ENCODE measurements around the gene ATP1A3. TPM values are rescaled to one million over a fixed set of nuclear protein-coding genes. Genes with fewer than 3 reads are reported as not detected.

Gene ATP1A3
- total and polyA plus RNA-seq, 4 donors, result 0.09 to 0.40 (median 0.13) TPM

GRCh38 chr19:41926028-41926762, 67.8 kb downstream of the ATP1A3 start:
- H3K4me3 ChIP-seq, result no peak overlapping the region
- peaks cover 0 to 7% (median 0%) of the 10 kb centered on the region in 4 donors for H3K9me3 ChIP-seq (ENCODE audit: control insufficient read depth in 4 of 4, insufficient read depth in 3 of 4, low read length in 3 of 4)
- H3K36me3 ChIP-seq (ENCODE audit: control insufficient read depth in 4 of 4, insufficient read depth in 4 of 4, low read length in 4 of 4), result no peaks in the 10 kb centered on the region
- H3K4me1 ChIP-seq (ENCODE audit: control insufficient read depth in 5 of 5, insufficient read depth in 5 of 5, low read length in 5 of 5), result peaks cover 0 to 2% (median 0%) of the 10 kb centered on the region in 5 donors
- DNase-seq, result no peak
- peaks cover 5 to 90% (median 77%) of the 10 kb centered on the region in 3 donors for H3K27me3 ChIP-seq (ENCODE audit: control insufficient read depth in 3 of 3, insufficient read depth in 3 of 3, low read length in 2 of 3)
- ATAC-seq (ENCODE audit: insufficient read depth, low FRiP score), result no peak
- TF ChIP-seq CTCF (IDR thresholded peaks at IDR 0.05; ENCODE audit: control extremely low read depth, extremely low read depth), result no peak
- H3K9ac ChIP-seq (ENCODE audit: insufficient read depth in 1 of 2, low read length in 2 of 2), result no peak overlapping the region
- WGBS, 2 donors, result 37 to 49% methylated on average over 27 of the region's 27 CpGs
- no peak overlapping the region for H3K27ac ChIP-seq (ENCODE audit: low read depth in 1 of 2, low read length in 1 of 2)

GRCh38 chr19:41925208-41926003, 68.6 kb downstream of the ATP1A3 start:
- 58 to 59% methylated on average over 7 of the region's 7 CpGs for WGBS, 2 donors
- TF ChIP-seq CTCF (IDR thresholded peaks at IDR 0.05; ENCODE audit: control extremely low read depth, extremely low read depth), result no peak
- Histone ChIP-seq H3K9me3 (ENCODE audit: control insufficient read depth in 4 of 4, insufficient read depth in 3 of 4, low read length in 3 of 4) (peaks cover 0 to 9% (median 0%) of the 10 kb centered on the region in 4 donors), H3K4me1 (ENCODE audit: control insufficient read depth in 5 of 5, insufficient read depth in 5 of 5, low read length in 5 of 5) (peaks cover 0 to 2% (median 0%) of the 10 kb centered on the region in 5 donors), H3K4me3 (no peak overlapping the region), H3K36me3 (ENCODE audit: control insufficient read depth in 4 of 4, insufficient read depth in 4 of 4, low read length in 4 of 4) (no peaks in the 10 kb centered on the region), H3K9ac (ENCODE audit: insufficient read depth in 1 of 2, low read length in 2 of 2) (no peak overlapping the region), H3K27me3 (ENCODE audit: control insufficient read depth in 3 of 3, insufficient read depth in 3 of 3, low read length in 2 of 3) (peaks cover 5 to 90% (median 75%) of the 10 kb centered on the region in 3 donors), H3K27ac (ENCODE audit: low read depth in 1 of 2, low read length in 1 of 2) (no peak overlapping the region)
- no peak for ATAC-seq (ENCODE audit: insufficient read depth, low FRiP score)
- no peak for DNase-seq

GRCh38 chr19:41924151-41925145, 69.6 kb downstream of the ATP1A3 start:
- Histone ChIP-seq H3K36me3 (ENCODE audit: control insufficient read depth in 4 of 4, insufficient read depth in 4 of 4, low read length in 4 of 4) (no peaks in the 10 kb centered on the region), H3K27ac (ENCODE audit: low read depth in 1 of 2, low read length in 1 of 2) (no peak overlapping the region), H3K9ac (ENCODE audit: insufficient read depth in 1 of 2, low read length in 2 of 2) (no peak overlapping the region), H3K4me1 (ENCODE audit: control insufficient read depth in 5 of 5, insufficient read depth in 5 of 5, low read length in 5 of 5) (peaks cover 0 to 2% (median 0%) of the 10 kb centered on the region in 5 donors), H3K4me3 (no peak overlapping the region), H3K27me3 (ENCODE audit: control insufficient read depth in 3 of 3, insufficient read depth in 3 of 3, low read length in 2 of 3) (peaks cover 5 to 88% (median 73%) of the 10 kb centered on the region in 3 donors), H3K9me3 (ENCODE audit: control insufficient read depth in 4 of 4, insufficient read depth in 3 of 4, low read length in 3 of 4) (peaks cover 0 to 10% (median 0%) of the 10 kb centered on the region in 4 donors)
- 54 to 55% methylated on average over 13 of the region's 13 CpGs for WGBS, 2 donors
- ATAC-seq (ENCODE audit: insufficient read depth, low FRiP score) (no peak), DNase-seq (no peak)
- TF ChIP-seq CTCF (IDR thresholded peaks at IDR 0.05; ENCODE audit: control extremely low read depth, extremely low read depth), result no peak

All from lung (tissue), 12 donors.